Panc1 (cell line): Measurements from ENCODE around the gene NUDT9. TPM values are rescaled to one million over a fixed set of nuclear protein-coding genes. Genes with fewer than 3 reads are reported as not detected.

Experiments
- ATAC-seq: fragments of 200-7000 bp; cut with Tn5 transposase; 2 replicates; pipeline ENCODE4 v1.9.1; 2020; ENCODE audit warnings: mild to moderate bottlenecking, moderate library complexity
- BruUV-seq: library from RNA; stranded (reverse); fragments of 400-500 nt; replicated peaks from 2 replicates; lab custom pipeline; 2021; lab: Mats Ljungman, UMichigan
- CTCF ChIA-PET: fragments of 300-600 bp; sonication (Branson Sonifier 250); formaldehyde crosslinking; loops from one replicate; lab custom pipeline; 2022; ENCODE audit warnings: antibody characterized with exemption; lab: Charles Lee
- POLR2A ChIA-PET: fragments of 300-600 bp; sonication (Branson Sonifier 250); formaldehyde crosslinking; loops from one replicate; lab custom pipeline; 2022; ENCODE audit warnings: antibody characterized with exemption; lab: Charles Lee
- DNase-seq: peaks from one replicate; pipeline ENCODE4 v3.0.0-alpha.2; 2010; ENCODE audit warnings: low read depth, low spot score
- H3K27ac ChIP-seq: 2 replicates; pipeline ENCODE4 v1.5.1; 2011; ENCODE audit warnings: mild to moderate bottlenecking, low read length, inconsistent platforms
- H3K27me3 ChIP-seq: fragments of 200-500 bp; sonication (Bioruptor generic); 2 replicates; pipeline ENCODE4 v1.6.0; 2014; ENCODE audit warnings: low read length, inconsistent platforms; ENCODE audit not compliant: control insufficient read depth, insufficient read depth
- H3K36me3 ChIP-seq: fragments of 200-500 bp; sonication (Bioruptor generic); 2 replicates; pipeline ENCODE4 v1.5.1; 2014; ENCODE audit warnings: inconsistent platforms, mild to moderate bottlenecking, low read length, moderate library complexity; ENCODE audit not compliant: control insufficient read depth, insufficient read depth
- H3K4me1 ChIP-seq: 2 replicates; pipeline ENCODE4 v1.5.1; 2011; ENCODE audit warnings: inconsistent platforms, mild to moderate bottlenecking, low read length, moderate library complexity; ENCODE audit not compliant: control insufficient read depth, insufficient read depth
- H3K4me3 ChIP-seq, 2 experiments: 2 replicates each; pipeline ENCODE4 v1.5.1; 2011 to 2012; ENCODE audit warnings: low read depth in 2 of 2, low read length in 2 of 2, mild to moderate bottlenecking in 2 of 2, inconsistent platforms in 1 of 2, moderate library complexity in 1 of 2
- H3K9me3 ChIP-seq: fragments of 200-500 bp; sonication (Bioruptor generic); 2 replicates; pipeline ENCODE4 v1.5.1; 2014; ENCODE audit warnings: low read depth, mild to moderate bottlenecking, inconsistent platforms, low read length, moderate library complexity; ENCODE audit not compliant: control insufficient read depth, insufficient read depth
- CTCF ChIP-seq: fragments of 450-650 bp; IDR thresholded peaks from 2 replicates; pipeline ENCODE4 v1.5.1; 2017; ENCODE audit warnings: mild to moderate bottlenecking
- POLR2AphosphoS5 ChIP-seq: IDR thresholded peaks from 2 replicates; pipeline ENCODE4 v1.6.1; 2012; ENCODE audit warnings: mild to moderate bottlenecking, low read depth, low read length, moderate library complexity
- REST ChIP-seq, 2 experiments: IDR thresholded peaks; 2 replicates each; pipeline ENCODE4 v1.6.1; 2011 to 2012; ENCODE audit warnings: low read depth in 2 of 2, control low read depth in 1 of 2, low read length in 1 of 2, mild to moderate bottlenecking in 1 of 2, moderate library complexity in 1 of 2; ENCODE audit not compliant: insufficient read depth in 1 of 2
- SIN3A ChIP-seq: IDR thresholded peaks from 2 replicates; pipeline ENCODE4 v1.6.1; 2012; ENCODE audit warnings: low read depth, mild to moderate bottlenecking, low read length, moderate library complexity, borderline replicate concordance; ENCODE audit not compliant: insufficient read depth
- TCF7L2 ChIP-seq: IDR thresholded peaks from 2 replicates; pipeline ENCODE4 v1.6.1; 2011; ENCODE audit warnings: mild to moderate bottlenecking, low read depth, low read length, inconsistent platforms
- in situ Hi-C: cut with HindIII; loops from 2 replicates; pipeline ENCODE4 v1.10.0; 2016; ENCODE audit warnings: low sequenced_read_pairs, low pct_unique_long_range_greater_than_20kb
- intact Hi-C: fragments of 100-400 bp; cut with micrococcal nuclease; formaldehyde crosslinking; loops from one replicate; pipeline ENCODE4 v1.10.0; 2022; ENCODE audit not compliant: unreplicated experiment
- total RNA-seq: library from RNA; stranded (reverse); gene quantifications from one replicate; pipeline ENCODE4 v1.2.1, GENCODE V29; 2021; ENCODE audit not compliant: unreplicated experiment

The NUDT9 gene
- total RNA-seq, 1 experiment from 2014 or later = 21.7 TPM

GRCh38 chr4:87461281-87461700 is 38.9 kb downstream of the NUDT9 start:
- ATAC-seq (no peak), DNase-seq (no peak)
- intact Hi-C loops = no loop called here
- in situ Hi-C loops = no loop called here
- no peaks in the 10 kb centered on the region for H3K36me3 ChIP-seq
- TF ChIP-seq SIN3A (no peak), REST (IDR thresholded peaks at IDR 0.05; ENCODE audit: insufficient read depth in 1 of 2, low read depth in 2 of 2, low read length in 1 of 2) (no peak), TCF7L2 (no peak), CTCF (no peak), POLR2AphosphoS5 (no peak)
- no peaks in the 10 kb centered on the region for H3K27me3 ChIP-seq
- H3K27ac ChIP-seq = no peak overlapping the region
- H3K4me1 ChIP-seq = no peaks in the 10 kb centered on the region
- ChIA-PET POLR2A (no interaction called here), CTCF (no interaction called here)
- no peak overlapping the region for H3K4me3 ChIP-seq
- H3K9me3 ChIP-seq = no peaks in the 10 kb centered on the region
- BruUV-seq = no TSS peak

GRCh38 chr4:87462102-87462501 is 39.7 kb downstream of the NUDT9 start:
- Histone ChIP-seq H3K9me3 (no peaks in the 10 kb centered on the region), H3K4me3 (no peak overlapping the region), H3K36me3 (no peaks in the 10 kb centered on the region), H3K27me3 (no peaks in the 10 kb centered on the region), H3K27ac (no peak overlapping the region), H3K4me1 (no peaks in the 10 kb centered on the region)
- ChIA-PET POLR2A (no interaction called here), CTCF (no interaction called here)
- no TSS peak for BruUV-seq
- TF ChIP-seq SIN3A (no peak), REST (IDR thresholded peaks at IDR 0.05; ENCODE audit: insufficient read depth in 1 of 2, low read depth in 2 of 2, low read length in 1 of 2) (no peak), CTCF (no peak), TCF7L2 (no peak), POLR2AphosphoS5 (no peak)
- DNase-seq (no peak), ATAC-seq (no peak)
- intact Hi-C loops = no loop called here
- in situ Hi-C loops = no loop called here
